PC-3 (cell line): ENCODE data around the gene RAB44. TPM values are rescaled to one million over a fixed set of nuclear protein-coding genes. Genes with fewer than 3 reads are reported as not detected.

ENCODE experiments used
- ATAC-seq: fragments of 200-7000 bp; cut with Tn5 transposase; 2 replicates; pipeline ENCODE4 v1.9.1; 2020; ENCODE audit warnings: mild to moderate bottlenecking, moderate library complexity
- BruUV-seq: library from RNA; stranded (reverse); fragments of 400-500 nt; replicated peaks from 2 replicates; lab custom pipeline; 2021; lab: Mats Ljungman, UMichigan
- CTCF ChIA-PET: fragments of 300-600 bp; sonication (Branson Sonifier 250); formaldehyde crosslinking; loops from one replicate; lab custom pipeline; 2022; ENCODE audit warnings: antibody characterized with exemption; lab: Charles Lee
- POLR2A ChIA-PET: fragments of 300-600 bp; sonication (Branson Sonifier 250); formaldehyde crosslinking; loops from one replicate; lab custom pipeline; 2022; ENCODE audit warnings: antibody characterized with exemption; ENCODE audit not compliant: unreplicated experiment; lab: Charles Lee
- DNase-seq: peaks from one replicate; pipeline ENCODE4 v3.0.0-alpha.2; 2015
- H2AFZ ChIP-seq: fragments of 300-600 bp; sonication (generic); 2 replicates; pipeline ENCODE4 v1.6.0; 2016; ENCODE audit warnings: antibody characterized with exemption, low read length
- H3F3A ChIP-seq: fragments of 300-600 bp; sonication (generic); one replicate; pipeline ENCODE4 v1.6.0; 2017; ENCODE audit warnings: antibody characterized with exemption, low read length, control low read depth, mild to moderate bottlenecking; ENCODE audit not compliant: unreplicated experiment
- H3K27ac ChIP-seq: fragments of 300-600 bp; sonication (generic); 2 replicates; pipeline ENCODE4 v1.5.1; 2016; ENCODE audit warnings: mild to moderate bottlenecking, low read length
- H3K27me3 ChIP-seq: fragments of 300-600 bp; sonication (generic); 2 replicates; pipeline ENCODE4 v1.6.1; 2016; ENCODE audit warnings: low read length, mixed read lengths
- H3K36me3 ChIP-seq: fragments of 300-600 bp; sonication (generic); 2 replicates; pipeline ENCODE4 v1.6.1; 2016; ENCODE audit warnings: low read depth, mixed run types, low read length, mixed read lengths
- H3K4me1 ChIP-seq: fragments of 300-600 bp; sonication (generic); 2 replicates; pipeline ENCODE4 v1.5.1; 2016; ENCODE audit warnings: low read length; ENCODE audit not compliant: insufficient read depth
- H3K4me2 ChIP-seq: fragments of 300-600 bp; sonication (generic); 2 replicates; pipeline ENCODE4 v1.6.0; 2016; ENCODE audit warnings: low read length
- H3K4me3 ChIP-seq: fragments of 300-600 bp; sonication (generic); 2 replicates; pipeline ENCODE4 v1.5.1; 2016; ENCODE audit warnings: mild to moderate bottlenecking, low read length, mixed read lengths
- H3K79me2 ChIP-seq: fragments of 300-600 bp; sonication (generic); 2 replicates; pipeline ENCODE4 v1.6.1; 2017; ENCODE audit warnings: low read length, mixed read lengths
- H3K9ac ChIP-seq: fragments of 300-600 bp; sonication (generic); 2 replicates; pipeline ENCODE4 v1.6.0; 2016; ENCODE audit warnings: mild to moderate bottlenecking, low read length
- H3K9me2 ChIP-seq: fragments of 300-600 bp; sonication (generic); replicated peaks from 2 replicates; pipeline ENCODE4 v1.6.1; 2016; ENCODE audit warnings: mixed run types, low read length, mixed read lengths
- H3K9me3 ChIP-seq: fragments of 300-600 bp; sonication (generic); 2 replicates; pipeline ENCODE4 v1.6.1; 2016; ENCODE audit warnings: low read length, mixed read lengths
- H4K20me1 ChIP-seq: fragments of 300-600 bp; sonication (generic); 2 replicates; pipeline ENCODE4 v1.6.1; 2016; ENCODE audit warnings: low read length, mixed read lengths
- CTCF ChIP-seq: fragments of 300-600 bp; sonication (generic); conservative IDR thresholded peaks from 2 replicates; pipeline ENCODE4 v1.5.1; 2017; ENCODE audit warnings: antibody characterized with exemption, low read depth, mild to moderate bottlenecking, low read length
- EZH2 ChIP-seq: fragments of 300-600 bp; sonication (generic); IDR thresholded peaks from one replicate; pipeline ENCODE4 v1.6.1; 2017; ENCODE audit warnings: antibody characterized with exemption, mild to moderate bottlenecking, low read length; ENCODE audit not compliant: unreplicated experiment
- EZH2phosphoT487 ChIP-seq: fragments of 300-600 bp; sonication (generic); IDR thresholded peaks from 2 replicates; pipeline ENCODE4 v1.6.1; 2018; ENCODE audit warnings: mild to moderate bottlenecking, antibody characterized with exemption, low read length, borderline replicate concordance
- intact Hi-C: fragments of 100-400 bp; cut with micrococcal nuclease; formaldehyde crosslinking; loops from 2 replicates; pipeline ENCODE4 v1.9.0; 2023
- total RNA-seq: library from RNA; depleted of rRNA; stranded (reverse); fragments of >200 nt; gene quantifications from 2 replicates; pipeline ENCODE4 v1.2.3, GENCODE V29; 2014

The RAB44 gene
- total RNA-seq, 1 experiment from 2014 or later: not detected

GRCh38 chr6:36683145-36683655, 14.4 kb upstream of the RAB44 start:
- POLR2A ChIA-PET: no interaction called here
- H3K4me1 ChIP-seq: peaks cover 30% of the 10 kb centered on the region
- no peaks in the 10 kb centered on the region for H3K9me2 ChIP-seq
- peak overlapping the region; percentile 66 for H3K4me2 ChIP-seq
- H4K20me1 ChIP-seq: no peaks in the 10 kb centered on the region
- ATAC-seq (no peak), DNase-seq (peak; percentile 53)
- peak overlapping the region; percentile 89 for H3K27ac ChIP-seq
- intact Hi-C loops: no loop called here
- H3F3A ChIP-seq: no peaks in the 10 kb centered on the region
- H3K9ac ChIP-seq: peak overlapping the region; percentile 56
- H3K36me3 ChIP-seq: peaks cover 12% of the 10 kb centered on the region
- peaks cover 28% of the 10 kb centered on the region; the same call in 1 of the 2 replicates for H3K79me2 ChIP-seq
- BruUV-seq: no TSS peak
- no peak overlapping the region for H2AFZ ChIP-seq
- CTCF ChIA-PET: no interaction called here
- no peaks in the 10 kb centered on the region for H3K27me3 ChIP-seq
- H3K4me3 ChIP-seq: no peak overlapping the region
- no peaks in the 10 kb centered on the region for H3K9me3 ChIP-seq
- TF ChIP-seq EZH2 (no peak), EZH2phosphoT487 (no peak), CTCF (no peak)

GRCh38 chr6:36683656-36684446, 13.8 kb upstream of the RAB44 start:
- DNase-seq (no peak), ATAC-seq (no peak)
- Histone ChIP-seq H3K9me2 (no peaks in the 10 kb centered on the region), H3K36me3 (peaks cover 12% of the 10 kb centered on the region), H3K9ac (peak overlapping the region; percentile 56), H4K20me1 (no peaks in the 10 kb centered on the region), H3K4me3 (no peak overlapping the region), H3K4me1 (peaks cover 29% of the 10 kb centered on the region), H3K27me3 (no peaks in the 10 kb centered on the region), H3F3A (no peaks in the 10 kb centered on the region), H3K79me2 (peaks cover 27% of the 10 kb centered on the region; the same call in 1 of the 2 replicates), H3K27ac (peak overlapping the region; percentile 89), H2AFZ (no peak overlapping the region), H3K4me2 (peak overlapping the region; percentile 66), H3K9me3 (no peaks in the 10 kb centered on the region)
- intact Hi-C loops: no loop called here
- CTCF ChIA-PET: no interaction called here
- POLR2A ChIA-PET: no interaction called here
- TF ChIP-seq CTCF (no peak), EZH2phosphoT487 (no peak), EZH2 (no peak)
- BruUV-seq: no TSS peak

DNA sequence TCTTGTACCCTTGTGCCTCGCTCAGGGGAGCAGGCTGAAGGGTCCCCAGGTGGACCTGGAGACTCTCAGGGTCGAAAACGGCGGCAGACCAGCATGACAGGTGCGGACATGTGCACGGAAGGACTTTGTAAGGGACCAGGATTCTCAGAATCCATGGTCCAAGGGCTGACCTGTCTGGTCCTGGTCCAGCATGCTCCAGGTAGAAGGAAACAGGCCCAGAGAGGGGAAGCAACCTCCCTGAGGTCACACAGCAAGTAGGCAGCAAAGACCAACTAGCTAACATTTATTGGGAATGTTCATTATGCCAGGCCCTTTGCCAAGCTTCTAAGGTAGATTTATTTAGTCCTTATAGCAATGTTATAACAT, 13.2 kb upstream of the RAB44 start:
- no peaks in the 10 kb centered on the region for H3K9me3 ChIP-seq
- H3K27me3 ChIP-seq: no peaks in the 10 kb centered on the region
- no peak overlapping the region for H3K27ac ChIP-seq
- peaks cover 12% of the 10 kb centered on the region for H3K36me3 ChIP-seq
- CTCF ChIA-PET: no interaction called here
- H3K4me1 ChIP-seq: peaks cover 29% of the 10 kb centered on the region
- DNase-seq (no peak), ATAC-seq (no peak)
- intact Hi-C loops: no loop called here
- H3K9me2 ChIP-seq: no peaks in the 10 kb centered on the region
- no peak overlapping the region for H3K4me2 ChIP-seq
- no peak for TF ChIP-seq CTCF
- no peak for TF ChIP-seq EZH2phosphoT487
- no peak for TF ChIP-seq EZH2
- BruUV-seq: no TSS peak
- POLR2A ChIA-PET: no interaction called here
- no peaks in the 10 kb centered on the region for H4K20me1 ChIP-seq
- H2AFZ ChIP-seq: no peak overlapping the region
- no peak overlapping the region for H3K9ac ChIP-seq
- H3K79me2 ChIP-seq: peaks cover 21% of the 10 kb centered on the region; the same call in 1 of the 2 replicates
- no peaks in the 10 kb centered on the region for H3F3A ChIP-seq
- no peak overlapping the region for H3K4me3 ChIP-seq
